Neural cell (in vitro differentiated cells): ENCODE data around the gene FOXP4. TPM values are rescaled to one million over a fixed set of nuclear protein-coding genes. Genes with fewer than 3 reads are reported as not detected.

Experiments
- H2AFZ ChIP-seq: fragments of 200-600, 300-800 bp; sonication (generic), shearing (Covaris generic); 2 replicates; pipeline ENCODE4 v1.6.0; 2014; ENCODE audit warnings: low read depth, mild to moderate bottlenecking, antibody characterized with exemption, low read length, moderate library complexity
- H3F3A ChIP-seq: fragments of 200-600 bp; shearing (Covaris generic); 2 replicates; pipeline ENCODE4 v1.6.1; 2016; ENCODE audit warnings: mild to moderate bottlenecking, moderate library complexity, mixed read lengths, antibody characterized with exemption, low read length; ENCODE audit not compliant: insufficient read depth, poor library complexity, severe bottlenecking
- H3K27ac ChIP-seq: fragments of 200-600, 300-800 bp; sonication (generic), shearing (Covaris generic); 2 replicates; pipeline ENCODE4 v1.5.1; 2014; ENCODE audit warnings: mild to moderate bottlenecking, low read length, moderate library complexity
- H3K27me3 ChIP-seq: fragments of 300-800, 200-600 bp; sonication (generic), shearing (Covaris generic); 2 replicates; pipeline ENCODE4 v1.6.0; 2014; ENCODE audit warnings: mild to moderate bottlenecking, low read depth, low read length, moderate library complexity; ENCODE audit not compliant: insufficient read depth
- H3K36me3 ChIP-seq: fragments of 300-800, 200-600 bp; sonication (generic), shearing (Covaris generic); 2 replicates; pipeline ENCODE4 v1.5.1; 2014; ENCODE audit warnings: mild to moderate bottlenecking, antibody characterized with exemption, low read length, moderate library complexity; ENCODE audit not compliant: insufficient read depth
- H3K4me2 ChIP-seq: fragments of 300-800, 200-600 bp; sonication (generic), shearing (Covaris generic); 2 replicates; pipeline ENCODE4 v1.6.0; 2014; ENCODE audit warnings: mild to moderate bottlenecking, low read length
- H3K4me3 ChIP-seq: fragments of 300-800, 200-600 bp; sonication (generic), shearing (Covaris generic); 2 replicates; pipeline ENCODE4 v1.5.1; 2014; ENCODE audit warnings: mild to moderate bottlenecking, low read length, moderate library complexity
- H3K79me2 ChIP-seq: fragments of 200-600 bp; shearing (Covaris generic); replicated peaks from 2 replicates; pipeline ENCODE4 v1.6.0; 2014; ENCODE audit warnings: mild to moderate bottlenecking, low read length, moderate library complexity; ENCODE audit not compliant: insufficient read depth
- H3K9ac ChIP-seq: fragments of 300-800, 200-600 bp; sonication (generic), shearing (Covaris generic); 2 replicates; pipeline ENCODE4 v1.6.1; 2016; ENCODE audit warnings: mild to moderate bottlenecking, low read length, mixed read lengths
- H3K9me2 ChIP-seq: fragments of 200-600 bp; shearing (Covaris generic); 2 replicates; pipeline ENCODE4 v1.6.1; 2016; ENCODE audit warnings: mild to moderate bottlenecking, low read length, mixed read lengths; ENCODE audit not compliant: insufficient read depth
- H3K9me3 ChIP-seq: fragments of 200-600, 300-800 bp; sonication (generic), shearing (Covaris generic); 2 replicates; pipeline ENCODE4 v1.6.1; 2016; ENCODE audit warnings: mild to moderate bottlenecking, mixed run types, low read length, moderate library complexity, mixed read lengths
- H4K20me1 ChIP-seq: fragments of 200-600 bp; shearing (Covaris generic); 2 replicates; pipeline ENCODE4 v1.6.1; 2016; ENCODE audit warnings: mild to moderate bottlenecking, mixed run types; ENCODE audit not compliant: insufficient read depth
- CTCF ChIP-seq: fragments of 450-650 bp; IDR thresholded peaks from 2 replicates; pipeline ENCODE4 v1.5.1; 2014; ENCODE audit warnings: antibody characterized with exemption, mild to moderate bottlenecking, moderate library complexity; ENCODE audit not compliant: poor library complexity, severe bottlenecking
- EP300 ChIP-seq: fragments of 450-650 bp; conservative IDR thresholded peaks from 2 replicates; pipeline ENCODE4 v1.6.1; 2014; ENCODE audit warnings: antibody characterized with exemption, mild to moderate bottlenecking, moderate library complexity; ENCODE audit not compliant: poor library complexity, severe bottlenecking
- EZH2 ChIP-seq: fragments of 200-600, 300-800 bp; shearing (Covaris generic), sonication (generic); IDR thresholded peaks from 2 replicates; pipeline ENCODE4 v1.6.1; 2014; ENCODE audit warnings: antibody characterized with exemption, low read length, borderline replicate concordance, mild to moderate bottlenecking; ENCODE audit not compliant: insufficient read depth, poor library complexity, severe bottlenecking
- MXI1 ChIP-seq: fragments of 450-650 bp; conservative IDR thresholded peaks from 2 replicates; pipeline ENCODE4 v1.6.1; 2014; ENCODE audit warnings: antibody characterized with exemption, mild to moderate bottlenecking; ENCODE audit not compliant: poor library complexity, severe bottlenecking
- POLR2AphosphoS5 ChIP-seq: IDR thresholded peaks from 2 replicates; pipeline ENCODE4 v1.6.1; 2012
- RAD21 ChIP-seq: fragments of 450-650 bp; conservative IDR thresholded peaks from 2 replicates; pipeline ENCODE4 v1.6.1; 2014; ENCODE audit warnings: antibody characterized with exemption, mild to moderate bottlenecking, moderate library complexity
- REST ChIP-seq: IDR thresholded peaks from 2 replicates; pipeline ENCODE4 v1.6.1; 2012; ENCODE audit warnings: borderline replicate concordance
- SMC3 ChIP-seq: fragments of 450-650 bp; conservative IDR thresholded peaks from 2 replicates; pipeline ENCODE4 v1.6.1; 2014; ENCODE audit warnings: antibody characterized with exemption, mild to moderate bottlenecking, moderate library complexity; ENCODE audit not compliant: poor library complexity
- TAF1 ChIP-seq: IDR thresholded peaks from 2 replicates; pipeline ENCODE4 v1.6.1; 2012; ENCODE audit warnings: low read depth
- polyA plus RNA-seq: library from polyadenylated mRNA; depleted of rRNA; stranded (reverse); fragments of >200 nt; gene quantifications from 2 replicates; pipeline ENCODE4 v1.2.3, GENCODE V29; 2014

The FOXP4 gene
- polyA plus RNA-seq, 1 donor from 2014 or later, result 7.1 TPM

GRCh38 chr6:41639809-41640371, 93.7 kb downstream of the FOXP4 start:
- H3K4me2 ChIP-seq, result no peak overlapping the region
- H2AFZ ChIP-seq, result no peak overlapping the region
- no peaks in the 10 kb centered on the region for H3K79me2 ChIP-seq
- TF ChIP-seq EP300, result no peak
- no peak for TF ChIP-seq RAD21
- TF ChIP-seq TAF1, result no peak
- no peak for TF ChIP-seq REST
- no peak for TF ChIP-seq EZH2
- no peak for TF ChIP-seq SMC3
- TF ChIP-seq CTCF, result no peak
- no peak for TF ChIP-seq POLR2AphosphoS5
- H3K36me3 ChIP-seq, result no peaks in the 10 kb centered on the region
- H3K9ac ChIP-seq, result no peak overlapping the region
- H3K9me3 ChIP-seq, result no peaks in the 10 kb centered on the region
- no peaks in the 10 kb centered on the region for H3F3A ChIP-seq
- no peaks in the 10 kb centered on the region for H3K9me2 ChIP-seq
- H3K4me3 ChIP-seq, result peak overlapping the region; percentile 73
- H3K27ac ChIP-seq, result no peak overlapping the region
- H4K20me1 ChIP-seq, result no peaks in the 10 kb centered on the region
- H3K27me3 ChIP-seq, result peaks cover 56% of the 10 kb centered on the region

- no peak overlapping the region for H3K27ac ChIP-seq
- no peaks in the 10 kb centered on the region for H3K9me2 ChIP-seq
- no peaks in the 10 kb centered on the region for H3K36me3 ChIP-seq
- H3K79me2 ChIP-seq, result no peaks in the 10 kb centered on the region
- H4K20me1 ChIP-seq, result no peaks in the 10 kb centered on the region
- peaks cover 50% of the 10 kb centered on the region for H3K27me3 ChIP-seq
- H3K9ac ChIP-seq, result no peak overlapping the region
- no peak overlapping the region for H3K4me3 ChIP-seq
- no peak overlapping the region for H3K4me2 ChIP-seq
- H2AFZ ChIP-seq, result no peak overlapping the region
- H3K9me3 ChIP-seq, result no peaks in the 10 kb centered on the region
- no peak for TF ChIP-seq RAD21
- TF ChIP-seq MXI1, result no peak
- no peaks in the 10 kb centered on the region for H3F3A ChIP-seq
These were observed 94.2 kb downstream of the FOXP4 start for GRCh38 chr6:41640426-41640825.
